Measurements from ENCODE around the gene TAB2.

The TAB2 gene

DNA sequence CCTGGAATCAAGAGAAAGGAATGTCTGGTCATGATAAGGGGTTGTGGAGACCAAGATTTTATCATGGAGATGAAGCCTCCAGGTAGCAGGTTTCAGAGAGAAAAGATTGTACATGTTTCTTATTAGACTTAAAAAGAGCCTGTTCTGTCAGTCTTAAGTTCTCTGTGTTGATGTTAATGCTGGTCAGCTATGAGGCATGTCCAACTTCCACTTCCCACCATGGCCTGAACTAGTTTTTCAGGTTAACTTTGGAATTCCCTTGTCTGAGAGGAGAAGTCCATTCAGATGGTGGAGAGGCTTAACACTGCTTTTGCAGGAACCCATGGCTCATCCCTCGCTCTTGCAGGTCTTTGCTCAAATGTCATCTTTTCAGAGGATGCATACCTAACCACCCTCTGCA is 27.5 kb upstream of the TAB2 start:
- H3K4me1 ChIP-seq (ENCODE audit: insufficient read depth, insufficient read length), result no peaks in the 10 kb centered on the region
- H3K36me3 ChIP-seq (ENCODE audit: insufficient read depth, insufficient read length, low read length), result no peaks in the 10 kb centered on the region
- H3K9ac ChIP-seq (ENCODE audit: insufficient read length, low read depth), result no peak overlapping the region
- no peaks in the 10 kb centered on the region for H3K9me3 ChIP-seq (ENCODE audit: insufficient read depth, low read length)
- no peak for DNase-seq (ENCODE audit: low read depth, low spot score)
- no peak overlapping the region for H3K4me3 ChIP-seq (ENCODE audit: insufficient read length, low read depth)
- TF ChIP-seq ZNF274 (IDR thresholded peaks at IDR 0.05; ENCODE audit: low read depth, low read length), result no peak
- no peaks in the 10 kb centered on the region for H3K27me3 ChIP-seq (ENCODE audit: insufficient read depth, insufficient read length)

DNA sequence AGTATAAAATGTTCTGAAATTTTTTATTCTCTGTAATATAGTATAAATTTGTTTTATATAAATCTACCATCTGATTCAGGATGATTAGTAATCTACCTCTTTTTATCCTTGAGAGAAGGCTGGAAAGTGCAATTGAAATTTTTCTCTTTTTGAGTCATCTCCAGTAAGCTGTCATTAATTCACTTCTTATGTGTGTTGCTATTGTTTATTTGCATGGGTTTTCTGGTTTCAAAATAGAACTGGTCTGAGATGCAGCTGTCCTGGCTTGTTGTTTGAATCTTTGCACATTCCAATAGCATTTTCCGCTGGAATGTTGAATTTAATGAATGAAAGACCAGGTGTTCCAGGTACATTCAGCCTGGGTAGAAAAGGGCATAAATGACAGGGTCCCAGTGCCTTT is 24.3 kb upstream of the TAB2 start:
- DNase-seq (ENCODE audit: low read depth, low spot score), result no peak
- Histone ChIP-seq H3K36me3 (ENCODE audit: insufficient read depth, insufficient read length, low read length) (no peaks in the 10 kb centered on the region), H3K9ac (ENCODE audit: insufficient read length, low read depth) (no peak overlapping the region), H3K4me3 (ENCODE audit: insufficient read length, low read depth) (no peak overlapping the region), H3K27me3 (ENCODE audit: insufficient read depth, insufficient read length) (no peaks in the 10 kb centered on the region), H3K9me3 (ENCODE audit: insufficient read depth, low read length) (no peaks in the 10 kb centered on the region), H3K4me1 (ENCODE audit: insufficient read depth, insufficient read length) (no peaks in the 10 kb centered on the region)
- TF ChIP-seq YY1 (IDR thresholded peaks at IDR 0.05; ENCODE audit: insufficient read depth, insufficient read length) (no peak), ZNF274 (IDR thresholded peaks at IDR 0.05; ENCODE audit: low read depth, low read length) (no peak), SUZ12 (IDR thresholded peaks at IDR 0.05; ENCODE audit: extremely low read depth, insufficient read depth, insufficient read length) (no peak)

DNA sequence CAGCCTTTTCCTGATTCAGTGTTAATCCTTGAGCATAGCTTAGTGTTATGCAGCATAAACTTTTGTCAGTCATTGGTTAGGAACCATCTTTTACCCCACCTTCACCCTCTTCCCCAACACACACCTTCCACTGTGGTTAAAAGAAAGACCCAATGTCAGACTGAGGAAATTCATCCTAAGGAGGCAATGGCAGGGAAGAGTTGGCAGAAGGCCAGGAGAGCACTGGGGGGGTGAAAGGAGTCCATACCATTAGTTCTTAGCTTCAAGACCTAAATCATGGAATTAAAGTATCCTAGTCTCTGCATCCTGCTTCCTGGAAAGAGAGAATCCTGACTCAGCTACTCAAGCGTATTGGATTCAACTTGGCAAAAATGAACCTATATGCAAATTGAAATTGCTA is 16.9 kb upstream of the TAB2 start:
- no peak overlapping the region for H3K9ac ChIP-seq (ENCODE audit: insufficient read length, low read depth)
- no peaks in the 10 kb centered on the region for H3K4me1 ChIP-seq (ENCODE audit: insufficient read depth, insufficient read length)
- TF ChIP-seq ZNF274 (IDR thresholded peaks at IDR 0.05; ENCODE audit: low read depth, low read length) (no peak), SUZ12 (IDR thresholded peaks at IDR 0.05; ENCODE audit: extremely low read depth, insufficient read depth, insufficient read length) (no peak), YY1 (IDR thresholded peaks at IDR 0.05; ENCODE audit: insufficient read depth, insufficient read length) (no peak)
- DNase-seq (ENCODE audit: low read depth, low spot score), result no peak
- H3K4me3 ChIP-seq (ENCODE audit: insufficient read length, low read depth), result no peak overlapping the region
- H3K36me3 ChIP-seq (ENCODE audit: insufficient read depth, insufficient read length, low read length), result no peaks in the 10 kb centered on the region
- no peaks in the 10 kb centered on the region for H3K9me3 ChIP-seq (ENCODE audit: insufficient read depth, low read length)
- H3K27me3 ChIP-seq (ENCODE audit: insufficient read depth, insufficient read length), result no peaks in the 10 kb centered on the region

DNA sequence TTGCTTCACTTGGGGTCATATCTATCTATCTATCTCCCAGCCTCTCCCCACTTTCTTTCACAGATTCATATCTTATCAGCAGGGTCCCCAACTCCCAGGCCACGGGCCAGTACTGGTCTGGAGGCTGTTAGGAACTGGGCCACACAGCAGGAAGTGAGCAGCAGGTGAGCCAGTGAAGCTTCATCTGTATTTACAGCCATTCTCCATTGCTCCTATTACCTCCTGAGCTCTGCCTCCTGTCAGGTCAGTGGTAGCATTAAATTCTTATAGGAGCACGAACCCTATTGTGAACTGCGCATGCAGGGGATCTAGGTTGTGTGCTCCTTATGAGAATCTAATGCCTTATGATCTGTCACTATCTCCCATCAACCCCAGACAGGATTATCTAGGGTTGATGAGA is 14.8 kb upstream of the TAB2 start:
- DNase-seq (ENCODE audit: low read depth, low spot score), result no peak
- Histone ChIP-seq H3K36me3 (ENCODE audit: insufficient read depth, insufficient read length, low read length) (no peaks in the 10 kb centered on the region), H3K4me3 (ENCODE audit: insufficient read length, low read depth) (no peak overlapping the region), H3K9me3 (ENCODE audit: insufficient read depth, low read length) (no peaks in the 10 kb centered on the region), H3K9ac (ENCODE audit: insufficient read length, low read depth) (no peak overlapping the region), H3K4me1 (ENCODE audit: insufficient read depth, insufficient read length) (no peaks in the 10 kb centered on the region), H3K27me3 (ENCODE audit: insufficient read depth, insufficient read length) (no peaks in the 10 kb centered on the region)
- no peak for TF ChIP-seq SUZ12 (IDR thresholded peaks at IDR 0.05; ENCODE audit: extremely low read depth, insufficient read depth, insufficient read length)
- TF ChIP-seq ZNF274 (IDR thresholded peaks at IDR 0.05; ENCODE audit: low read depth, low read length), result no peak
- TF ChIP-seq YY1 (IDR thresholded peaks at IDR 0.05; ENCODE audit: insufficient read depth, insufficient read length), result no peak

DNA sequence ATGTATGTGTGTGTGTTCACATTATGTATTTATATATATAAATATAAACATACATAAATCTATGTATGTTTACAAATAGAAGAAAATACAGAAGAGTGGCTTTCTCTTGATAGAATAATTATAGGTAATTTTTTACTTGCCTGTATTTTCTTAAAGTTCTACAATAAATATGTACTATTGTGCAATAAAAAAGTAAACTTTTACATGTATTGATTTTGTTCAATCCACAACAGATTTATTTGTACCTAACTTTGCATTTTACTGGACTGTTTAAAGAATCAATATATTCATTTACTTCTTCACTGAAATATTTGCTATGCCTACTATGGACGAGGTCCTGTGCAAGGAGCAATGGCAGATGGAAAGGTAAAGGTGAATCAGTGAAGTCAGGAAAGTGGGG is 14.0 kb upstream of the TAB2 start:
- H3K4me1 ChIP-seq (ENCODE audit: insufficient read depth, insufficient read length), result no peaks in the 10 kb centered on the region
- no peak overlapping the region for H3K9ac ChIP-seq (ENCODE audit: insufficient read length, low read depth)
- no peaks in the 10 kb centered on the region for H3K36me3 ChIP-seq (ENCODE audit: insufficient read depth, insufficient read length, low read length)
- TF ChIP-seq SUZ12 (IDR thresholded peaks at IDR 0.05; ENCODE audit: extremely low read depth, insufficient read depth, insufficient read length), result no peak
- TF ChIP-seq ZNF274 (IDR thresholded peaks at IDR 0.05; ENCODE audit: low read depth, low read length), result no peak
- no peak for TF ChIP-seq YY1 (IDR thresholded peaks at IDR 0.05; ENCODE audit: insufficient read depth, insufficient read length)
- no peak for DNase-seq (ENCODE audit: low read depth, low spot score)
- H3K4me3 ChIP-seq (ENCODE audit: insufficient read length, low read depth), result no peak overlapping the region
- no peaks in the 10 kb centered on the region for H3K27me3 ChIP-seq (ENCODE audit: insufficient read depth, insufficient read length)
- no peaks in the 10 kb centered on the region for H3K9me3 ChIP-seq (ENCODE audit: insufficient read depth, low read length)

DNA sequence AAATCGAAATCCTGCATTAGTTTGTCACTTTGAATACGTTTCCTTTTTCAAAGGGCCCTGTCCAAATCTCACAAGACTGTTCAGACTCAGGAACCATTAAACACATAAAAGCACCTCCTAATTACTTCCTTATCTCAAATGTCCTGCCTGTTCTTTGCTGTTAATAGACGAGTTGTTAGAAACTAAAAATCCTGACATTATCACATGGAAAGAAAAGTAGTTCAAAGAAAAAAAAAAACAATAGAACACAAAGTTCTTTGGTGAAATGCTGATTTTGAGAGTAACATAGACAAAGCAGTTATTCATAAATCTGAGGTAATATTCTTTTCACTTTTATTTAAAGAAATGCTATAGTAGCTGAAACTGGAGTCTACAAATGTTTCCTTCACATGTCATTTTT is 12.1 kb upstream of the TAB2 start:
- no peaks in the 10 kb centered on the region for H3K27me3 ChIP-seq (ENCODE audit: insufficient read depth, insufficient read length)
- H3K4me3 ChIP-seq (ENCODE audit: insufficient read length, low read depth), result no peak overlapping the region
- TF ChIP-seq SUZ12 (IDR thresholded peaks at IDR 0.05; ENCODE audit: extremely low read depth, insufficient read depth, insufficient read length), result no peak
- H3K9ac ChIP-seq (ENCODE audit: insufficient read length, low read depth), result no peak overlapping the region
- H3K36me3 ChIP-seq (ENCODE audit: insufficient read depth, insufficient read length, low read length), result no peaks in the 10 kb centered on the region
- no peak for DNase-seq (ENCODE audit: low read depth, low spot score)
- H3K4me1 ChIP-seq (ENCODE audit: insufficient read depth, insufficient read length), result no peaks in the 10 kb centered on the region
- H3K9me3 ChIP-seq (ENCODE audit: insufficient read depth, low read length), result no peaks in the 10 kb centered on the region

DNA sequence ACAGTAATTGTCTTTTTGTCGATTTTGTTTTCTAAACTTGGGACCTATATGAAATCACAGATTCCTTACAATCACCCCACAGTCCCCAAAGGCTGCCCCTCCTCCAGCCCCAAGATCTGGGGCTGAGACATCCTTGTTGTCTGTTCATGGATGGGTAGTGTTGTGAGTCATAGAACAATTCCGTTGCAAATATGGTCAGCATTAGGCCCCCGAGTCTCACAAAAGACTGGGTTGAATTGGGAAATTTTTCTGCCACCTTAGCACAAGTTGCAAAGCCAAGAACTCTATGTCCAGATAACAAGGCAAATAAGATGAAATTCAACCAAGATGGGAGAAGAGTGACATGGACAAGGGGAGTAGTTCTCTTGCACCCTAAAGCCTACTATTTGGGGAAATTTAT is 10.5 kb upstream of the TAB2 start:
- no peak overlapping the region for H3K4me3 ChIP-seq (ENCODE audit: insufficient read length, low read depth)
- H3K9me3 ChIP-seq (ENCODE audit: insufficient read depth, low read length), result no peaks in the 10 kb centered on the region
- no peak for TF ChIP-seq ZNF274 (IDR thresholded peaks at IDR 0.05; ENCODE audit: low read depth, low read length)
- TF ChIP-seq YY1 (IDR thresholded peaks at IDR 0.05; ENCODE audit: insufficient read depth, insufficient read length), result no peak
- no peak for TF ChIP-seq SUZ12 (IDR thresholded peaks at IDR 0.05; ENCODE audit: extremely low read depth, insufficient read depth, insufficient read length)
- no peaks in the 10 kb centered on the region for H3K36me3 ChIP-seq (ENCODE audit: insufficient read depth, insufficient read length, low read length)
- no peak overlapping the region for H3K9ac ChIP-seq (ENCODE audit: insufficient read length, low read depth)
- no peaks in the 10 kb centered on the region for H3K4me1 ChIP-seq (ENCODE audit: insufficient read depth, insufficient read length)
- H3K27me3 ChIP-seq (ENCODE audit: insufficient read depth, insufficient read length), result no peaks in the 10 kb centered on the region
- DNase-seq (ENCODE audit: low read depth, low spot score), result no peak

DNA sequence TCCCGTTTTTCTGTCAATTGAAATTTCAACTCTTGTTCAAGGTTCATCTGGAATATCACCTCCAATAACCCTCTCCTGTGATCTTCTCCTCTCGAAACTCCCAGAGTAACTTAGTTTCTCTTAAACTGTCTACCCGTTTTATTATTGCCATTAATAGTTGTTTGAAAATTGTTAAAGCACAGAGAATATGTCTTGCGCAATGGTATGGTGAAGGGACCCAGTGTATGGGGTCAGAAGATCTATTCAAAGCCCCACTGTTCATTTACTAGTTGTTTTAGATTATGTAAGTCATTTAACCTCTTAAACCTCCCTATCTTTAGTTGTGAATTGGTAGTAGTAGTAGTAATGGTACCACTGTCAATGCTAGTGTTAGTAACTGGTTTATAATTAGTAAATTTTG is 6.2 kb upstream of the TAB2 start:
- Histone ChIP-seq H3K9ac (ENCODE audit: insufficient read length, low read depth) (no peak overlapping the region), H3K36me3 (ENCODE audit: insufficient read depth, insufficient read length, low read length) (no peaks in the 10 kb centered on the region), H3K4me1 (ENCODE audit: insufficient read depth, insufficient read length) (no peaks in the 10 kb centered on the region), H3K27me3 (ENCODE audit: insufficient read depth, insufficient read length) (no peaks in the 10 kb centered on the region), H3K9me3 (ENCODE audit: insufficient read depth, low read length) (no peaks in the 10 kb centered on the region), H3K4me3 (ENCODE audit: insufficient read length, low read depth) (no peak overlapping the region)
- DNase-seq (ENCODE audit: low read depth, low spot score), result no peak
- TF ChIP-seq ZNF274 (IDR thresholded peaks at IDR 0.05; ENCODE audit: low read depth, low read length) (no peak), SUZ12 (IDR thresholded peaks at IDR 0.05; ENCODE audit: extremely low read depth, insufficient read depth, insufficient read length) (no peak), YY1 (IDR thresholded peaks at IDR 0.05; ENCODE audit: insufficient read depth, insufficient read length) (no peak)
